ENCODE results near the gene FGFBP3.

FGFBP3 gene

GRCh38 chr10:91908337-91909116 is 759 bp downstream of the FGFBP3 start:
- DNase-seq (ENCODE audit: low read depth) = peak; percentile 97
- TF ChIP-seq, protein P1, sequence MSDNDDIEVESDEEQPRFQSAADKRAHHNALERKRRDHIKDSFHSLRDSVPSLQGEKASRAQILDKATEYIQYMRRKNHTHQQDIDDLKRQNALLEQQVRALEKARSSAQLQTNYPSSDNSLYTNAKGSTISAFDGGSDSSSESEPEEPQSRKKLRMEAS (IDR thresholded peaks at IDR 0.05; ENCODE audit: low read depth, low read length) = peak; percentile 95
- peak; percentile 50 for TF ChIP-seq CTCF (IDR thresholded peaks at IDR 0.05; ENCODE audit: low read depth, low read length)
- TF ChIP-seq MYC (IDR thresholded peaks at IDR 0.05; ENCODE audit: low read depth, low read length) = peak; percentile 95
- peak; percentile 78 for TF ChIP-seq POLR2A (IDR thresholded peaks at IDR 0.05; ENCODE audit: extremely low read depth, insufficient read length)
- H3K4me3 ChIP-seq (ENCODE audit: low read depth, low read length) = peak overlapping the region; percentile 70

- peak overlapping the region; percentile 70 for H3K4me3 ChIP-seq (ENCODE audit: low read depth, low read length)
- DNase-seq (ENCODE audit: low read depth) = no peak
- TF ChIP-seq CTCF (IDR thresholded peaks at IDR 0.05; ENCODE audit: low read depth, low read length) = no peak
- TF ChIP-seq MYC (IDR thresholded peaks at IDR 0.05; ENCODE audit: low read depth, low read length) = no peak
- no peak for TF ChIP-seq POLR2A (IDR thresholded peaks at IDR 0.05; ENCODE audit: extremely low read depth, insufficient read length)
- TF ChIP-seq, protein P1 (IDR thresholded peaks at IDR 0.05; ENCODE audit: low read depth, low read length) = no peak
Observed at GRCh38 chr10:91907914-91908336, 1.4 kb downstream of the FGFBP3 start.

DNA sequence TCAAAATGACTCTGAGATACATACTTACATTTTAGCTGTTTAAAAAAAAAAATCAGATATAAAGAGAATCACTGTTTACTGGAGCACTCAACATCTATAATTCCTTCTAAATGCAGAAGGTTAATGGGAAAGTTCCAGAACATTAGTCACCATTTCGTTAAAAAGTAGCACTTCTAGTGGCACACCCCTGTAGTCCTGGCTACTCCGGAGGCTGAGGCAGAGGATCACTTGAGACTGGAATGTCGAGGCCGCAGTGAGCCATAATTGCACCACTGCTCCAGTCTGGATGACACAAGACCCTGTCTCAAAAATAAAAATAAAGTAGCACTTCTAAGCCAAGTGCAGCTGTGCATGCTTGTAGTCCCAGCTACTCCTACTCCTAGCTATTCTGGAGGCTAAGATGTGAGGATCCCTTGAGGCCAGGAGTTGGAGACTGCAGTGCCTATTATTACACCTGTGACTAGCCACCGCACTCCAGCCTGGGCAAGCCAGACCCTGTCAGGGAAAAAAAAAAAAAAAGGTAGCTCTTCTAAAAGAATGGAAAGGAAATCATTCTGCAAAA is 2.2 kb downstream of the FGFBP3 start:
- peak overlapping the region; percentile 70 for H3K4me3 ChIP-seq (ENCODE audit: low read depth, low read length)
- DNase-seq (ENCODE audit: low read depth) = peak; percentile 33
- TF ChIP-seq CTCF (IDR thresholded peaks at IDR 0.05; ENCODE audit: low read depth, low read length) (no peak), MYC (IDR thresholded peaks at IDR 0.05; ENCODE audit: low read depth, low read length) (no peak), POLR2A (IDR thresholded peaks at IDR 0.05; ENCODE audit: extremely low read depth, insufficient read length) (no peak)
- TF ChIP-seq, protein P1 (IDR thresholded peaks at IDR 0.05; ENCODE audit: low read depth, low read length) = no peak

DNA sequence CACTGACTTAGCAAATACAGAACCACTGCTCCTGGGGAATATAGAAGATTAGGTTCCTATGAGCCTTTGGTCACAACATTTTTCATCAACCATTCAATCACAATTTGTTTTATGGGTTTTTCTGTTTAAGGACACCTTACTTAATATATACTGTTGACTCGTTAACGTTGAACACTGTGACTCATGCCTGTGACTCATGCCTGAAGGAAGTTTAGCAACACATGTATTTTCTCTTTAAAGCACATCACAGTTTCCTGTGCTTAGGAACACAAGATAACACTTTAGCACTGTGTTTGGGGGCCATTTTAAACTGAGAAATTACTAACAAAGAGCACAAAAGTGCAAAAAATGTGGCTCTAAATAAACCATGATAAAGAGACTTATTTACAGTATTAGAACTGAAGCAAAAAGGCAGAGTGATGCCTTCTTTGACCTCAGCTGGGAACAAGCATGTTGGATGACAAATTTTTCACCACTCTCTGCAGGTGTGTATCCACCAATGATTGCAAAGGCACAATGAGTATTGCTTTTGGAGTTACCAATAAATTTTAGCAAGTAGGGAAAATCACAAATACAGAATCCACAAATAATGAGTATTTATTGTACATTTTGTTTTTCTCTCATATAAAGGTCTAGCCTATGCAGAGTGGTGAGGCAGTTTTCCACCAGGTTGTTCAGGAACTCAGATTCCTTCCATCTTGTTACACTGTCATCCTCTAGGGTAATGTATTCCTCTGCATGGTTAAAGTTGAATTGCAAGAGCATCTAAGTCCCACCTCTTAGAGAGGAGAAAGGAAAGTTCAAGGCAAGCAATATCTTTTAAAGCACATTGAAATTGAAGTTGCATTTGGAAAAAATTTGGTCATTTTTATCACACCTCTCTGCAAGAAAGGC is 7.3 kb downstream of the FGFBP3 start:
- TF ChIP-seq CTCF (IDR thresholded peaks at IDR 0.05; ENCODE audit: low read depth, low read length) = no peak
- TF ChIP-seq, protein P1 (IDR thresholded peaks at IDR 0.05; ENCODE audit: low read depth, low read length) = peak; percentile 82
- peak; percentile 90 for TF ChIP-seq MYC (IDR thresholded peaks at IDR 0.05; ENCODE audit: low read depth, low read length)
- peak; percentile 3 for TF ChIP-seq POLR2A (IDR thresholded peaks at IDR 0.05; ENCODE audit: extremely low read depth, insufficient read length)
- peak overlapping the region; percentile 40 for H3K4me3 ChIP-seq (ENCODE audit: low read depth, low read length)
- peak; percentile 97 for DNase-seq (ENCODE audit: low read depth)

- H3K4me3 ChIP-seq (ENCODE audit: low read depth, low read length) = no peak overlapping the region
- DNase-seq (ENCODE audit: low read depth) = no peak
Observed at GRCh38 chr10:91897421-91897820, 11.9 kb downstream of the FGFBP3 start.

More at GRCh38 chr10:91897421-91897820, 11.9 kb downstream of the FGFBP3 start:
- TF ChIP-seq POLR2A (IDR thresholded peaks at IDR 0.05; ENCODE audit: extremely low read depth, insufficient read length) = no peak
